Nephron progenitor cell (in vitro differentiated cells): ENCODE measurements around the gene SMS.
A peak's percentile ranks its signal among the peaks of the same experiment; 100 is the strongest.

Experiments
- DNase-seq: peaks from one replicate; pipeline ENCODE4 v3.0.0; 2021
- H3K27ac Mint-ChIP-seq: 2 replicates; pipeline ENCODE4 v1.8.0; 2021; ENCODE audit warnings: mild to moderate bottlenecking, moderate library complexity, mixed read lengths
- H3K27me3 Mint-ChIP-seq: 2 replicates; pipeline ENCODE4 v1.8.0; 2021; ENCODE audit warnings: mild to moderate bottlenecking, low read depth, mixed read lengths; ENCODE audit not compliant: poor library complexity
- H3K36me3 Mint-ChIP-seq: 2 replicates; pipeline ENCODE4 v1.8.0; 2021; ENCODE audit warnings: low read depth, mixed read lengths
- H3K4me1 Mint-ChIP-seq: 2 replicates; pipeline ENCODE4 v1.8.0; 2021; ENCODE audit warnings: mixed read lengths
- H3K4me3 Mint-ChIP-seq: 2 replicates; pipeline ENCODE4 v1.8.0; 2021; ENCODE audit warnings: mild to moderate bottlenecking, moderate library complexity, mixed read lengths
- H3K9me3 Mint-ChIP-seq: 2 replicates; pipeline ENCODE4 v1.8.0; 2021; ENCODE audit warnings: mild to moderate bottlenecking, moderate library complexity, mixed read lengths
- CTCF ChIP-seq: fragments of 200-600 bp; sonication (generic); IDR thresholded peaks from 2 replicates; pipeline ENCODE4 v1.5.0; 2021; ENCODE audit warnings: antibody characterized with exemption

Gene SMS

GRCh38 chrX:21998037-21998436 is 57.5 kb downstream of the SMS start:
- H3K4me1 Mint-ChIP-seq, result no peaks in the 10 kb centered on the region
- H3K9me3 Mint-ChIP-seq, result peaks cover 39% of the 10 kb centered on the region
- peaks cover 83% of the 10 kb centered on the region for H3K36me3 Mint-ChIP-seq
- DNase-seq, result no peak
- H3K27ac Mint-ChIP-seq, result peak overlapping the region; percentile 82
- no peak overlapping the region for H3K4me3 Mint-ChIP-seq
- no peak for TF ChIP-seq CTCF
- H3K27me3 Mint-ChIP-seq, result no peaks in the 10 kb centered on the region

DNA sequence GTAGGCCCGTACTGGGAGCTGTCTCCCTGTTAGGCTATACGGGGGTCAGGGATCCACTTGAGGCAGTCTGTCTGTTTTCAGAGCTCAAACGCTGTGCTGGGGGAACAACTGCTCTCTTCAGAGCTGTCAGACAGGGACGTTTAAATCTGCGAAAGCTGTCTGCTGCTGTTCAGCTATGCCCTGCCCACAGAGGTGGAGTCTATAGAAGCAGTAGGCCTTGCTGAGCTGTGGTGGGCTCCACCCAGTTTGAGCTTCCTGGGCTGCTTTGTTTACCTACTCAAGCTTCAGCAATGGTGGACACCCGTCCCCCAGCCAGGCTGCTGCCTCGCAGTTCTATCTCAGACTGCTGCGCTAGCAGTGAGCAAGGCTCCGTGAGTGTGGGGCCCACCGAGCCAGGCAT is 64.4 kb downstream of the SMS start:
- peaks cover 57% of the 10 kb centered on the region for H3K9me3 Mint-ChIP-seq
- peaks cover 92% of the 10 kb centered on the region for H3K36me3 Mint-ChIP-seq
- H3K27me3 Mint-ChIP-seq, result no peaks in the 10 kb centered on the region
- no peak overlapping the region for H3K4me3 Mint-ChIP-seq
- peak overlapping the region; percentile 32 for H3K27ac Mint-ChIP-seq
- H3K4me1 Mint-ChIP-seq, result no peaks in the 10 kb centered on the region
- no peak for TF ChIP-seq CTCF
- no peak for DNase-seq

DNA sequence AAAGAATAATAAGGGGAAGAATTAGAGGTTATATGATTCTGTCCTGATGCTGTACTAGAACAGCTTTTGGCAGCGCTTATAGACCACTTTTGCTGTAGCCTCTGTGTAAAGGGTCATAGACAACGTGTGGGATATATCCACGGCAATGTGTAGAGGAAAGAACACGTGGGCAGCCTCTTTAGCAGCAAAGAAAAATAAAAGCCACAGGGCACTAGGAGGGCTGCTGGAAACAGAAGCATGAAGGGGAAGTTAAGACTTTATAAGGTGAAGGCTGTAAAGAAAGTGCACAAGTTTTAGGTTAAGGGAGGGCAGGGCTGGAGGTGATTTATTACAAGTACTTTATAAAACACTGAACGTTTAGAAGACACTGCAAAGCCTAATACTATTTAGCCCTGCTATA is 71.5 kb downstream of the SMS start:
- Mint-ChIP-seq H3K27ac (peak overlapping the region; percentile 68), H3K4me1 (peaks cover 6% of the 10 kb centered on the region), H3K9me3 (peaks cover 21% of the 10 kb centered on the region), H3K4me3 (no peak overlapping the region), H3K27me3 (peaks cover 3% of the 10 kb centered on the region), H3K36me3 (peaks cover 30% of the 10 kb centered on the region)
- no peak for DNase-seq
- TF ChIP-seq CTCF, result no peak

GRCh38 chrX:22012931-22013330 is 72.4 kb downstream of the SMS start:
- H3K36me3 Mint-ChIP-seq, result peaks cover 21% of the 10 kb centered on the region

GRCh38 chrX:22015139-22015750 is 74.7 kb downstream of the SMS start:
- H3K27ac Mint-ChIP-seq, result no peak overlapping the region
- peaks cover 6% of the 10 kb centered on the region for H3K4me1 Mint-ChIP-seq
- DNase-seq, result no peak
- H3K4me3 Mint-ChIP-seq, result no peak overlapping the region
- no peaks in the 10 kb centered on the region for H3K27me3 Mint-ChIP-seq
- peaks cover 2% of the 10 kb centered on the region for H3K9me3 Mint-ChIP-seq
- TF ChIP-seq CTCF, result no peak
- peaks cover 3% of the 10 kb centered on the region for H3K36me3 Mint-ChIP-seq

More at GRCh38 chrX:22012931-22013330, 72.4 kb downstream of the SMS start:
- Mint-ChIP-seq H3K27ac (peak overlapping the region; percentile 86), H3K27me3 (peaks cover 3% of the 10 kb centered on the region), H3K9me3 (peaks cover 20% of the 10 kb centered on the region), H3K4me1 (peaks cover 6% of the 10 kb centered on the region), H3K4me3 (no peak overlapping the region)
- no peak for DNase-seq
- no peak for TF ChIP-seq CTCF

GRCh38 chrX:22021751-22022324 is 81.3 kb downstream of the SMS start:
- no peak for DNase-seq
- TF ChIP-seq CTCF, result no peak
- Mint-ChIP-seq H3K9me3 (no peaks in the 10 kb centered on the region), H3K27ac (no peak overlapping the region), H3K27me3 (no peaks in the 10 kb centered on the region), H3K4me3 (no peak overlapping the region), H3K4me1 (no peaks in the 10 kb centered on the region), H3K36me3 (no peaks in the 10 kb centered on the region)
